GM23248 (cell line): ENCODE measurements around the gene ZNF749.

Experiments used
- EZH2 ChIP-seq: fragments of 200-600 bp; sonication (generic); IDR thresholded peaks from 2 replicates; pipeline ENCODE4 v1.6.1; 2018; ENCODE audit warnings: antibody characterized with exemption, mild to moderate bottlenecking; ENCODE audit not compliant: insufficient read depth, poor library complexity, severe bottlenecking
- EZH2phosphoT487 ChIP-seq: fragments of 200-600 bp; sonication (generic); IDR thresholded peaks from 2 replicates; pipeline ENCODE4 v1.6.1; 2018; ENCODE audit warnings: antibody characterized with exemption, moderate library complexity, mild to moderate bottlenecking, low read depth; ENCODE audit not compliant: insufficient read depth

- TF ChIP-seq EZH2phosphoT487, result no peak
- TF ChIP-seq EZH2, result no peak
Measured at GRCh38 chr19:57389194-57389729, 45.9 kb upstream of the ZNF749 start.
